Mesodermal cell (in vitro differentiated cells): ENCODE data around the gene AKAP8L.
"Not testable (repeated sequence)": the region's sequence is repeated elsewhere in the genome, so short reads cannot be mapped to it uniquely, and the experiment has no call there.

Experiments used
- H3K27ac ChIP-seq: 2 replicates; pipeline ENCODE4 v1.7.0; 2013; ENCODE audit warnings: mild to moderate bottlenecking, low read depth, low read length, moderate library complexity; ENCODE audit not compliant: severe bottlenecking
- H3K36me3 ChIP-seq: 2 replicates; pipeline ENCODE4 v1.7.1; 2013; ENCODE audit warnings: mild to moderate bottlenecking, low read length, moderate library complexity; ENCODE audit not compliant: control insufficient read depth, insufficient read depth
- H3K4me1 ChIP-seq: one replicate; pipeline ENCODE4 v1.7.1; 2013; ENCODE audit warnings: mild to moderate bottlenecking, low read length; ENCODE audit not compliant: insufficient read depth, control insufficient read depth, poor library complexity, severe bottlenecking
- H3K4me3 ChIP-seq: 2 replicates; pipeline ENCODE4 v1.7.0; 2013; ENCODE audit warnings: low read length, control low read depth, mild to moderate bottlenecking; ENCODE audit not compliant: insufficient read depth, poor library complexity, severe bottlenecking; ENCODE audit errors: extremely low read depth
- H3K9me3 ChIP-seq: 2 replicates; pipeline ENCODE4 v1.7.1; 2013; ENCODE audit warnings: mild to moderate bottlenecking, low read length, moderate library complexity; ENCODE audit not compliant: control insufficient read depth
- WGBS, 2 experiments: methylation state at CpG; one replicate each; pipeline ENCODE4 v1.1.5; 2013; ENCODE audit warnings: missing lambda C conversion rate in 2 of 2; ENCODE audit not compliant: insufficient coverage in 2 of 2; 5-methylcytosine and 5-hydroxymethylcytosine counted together

The AKAP8L gene

DNA sequence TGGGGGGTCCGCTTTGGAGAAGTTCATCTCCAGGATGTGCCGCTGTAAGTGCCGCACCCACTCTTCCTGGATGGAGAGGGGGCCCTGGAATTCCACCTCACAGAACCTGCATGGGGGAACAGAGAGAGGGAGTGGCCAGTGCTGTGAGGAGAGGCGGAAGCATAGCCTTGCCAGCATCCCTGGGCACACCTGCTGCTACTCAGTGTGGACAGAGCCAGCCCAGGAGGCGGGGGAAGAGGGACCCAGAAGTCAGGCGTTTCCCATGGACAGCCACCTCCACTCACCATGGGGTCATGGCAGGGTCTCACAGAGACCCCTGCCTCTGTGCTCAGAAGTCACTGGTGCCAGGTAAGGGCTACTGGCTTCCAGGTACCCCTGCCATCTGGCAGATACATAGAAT lies 4.3 kb upstream of the AKAP8L start:
- no peaks in the 10 kb centered on the region for H3K4me1 ChIP-seq
- H3K9me3 ChIP-seq = no peaks in the 10 kb centered on the region
- H3K27ac ChIP-seq = no peak overlapping the region
- H3K36me3 ChIP-seq = peaks cover 70% of the 10 kb centered on the region
- WGBS, 2 experiments = 90 to 95% methylated on average over 3 to 4 of the region's 6 CpGs
- H3K4me3 ChIP-seq = no peak overlapping the region

DNA sequence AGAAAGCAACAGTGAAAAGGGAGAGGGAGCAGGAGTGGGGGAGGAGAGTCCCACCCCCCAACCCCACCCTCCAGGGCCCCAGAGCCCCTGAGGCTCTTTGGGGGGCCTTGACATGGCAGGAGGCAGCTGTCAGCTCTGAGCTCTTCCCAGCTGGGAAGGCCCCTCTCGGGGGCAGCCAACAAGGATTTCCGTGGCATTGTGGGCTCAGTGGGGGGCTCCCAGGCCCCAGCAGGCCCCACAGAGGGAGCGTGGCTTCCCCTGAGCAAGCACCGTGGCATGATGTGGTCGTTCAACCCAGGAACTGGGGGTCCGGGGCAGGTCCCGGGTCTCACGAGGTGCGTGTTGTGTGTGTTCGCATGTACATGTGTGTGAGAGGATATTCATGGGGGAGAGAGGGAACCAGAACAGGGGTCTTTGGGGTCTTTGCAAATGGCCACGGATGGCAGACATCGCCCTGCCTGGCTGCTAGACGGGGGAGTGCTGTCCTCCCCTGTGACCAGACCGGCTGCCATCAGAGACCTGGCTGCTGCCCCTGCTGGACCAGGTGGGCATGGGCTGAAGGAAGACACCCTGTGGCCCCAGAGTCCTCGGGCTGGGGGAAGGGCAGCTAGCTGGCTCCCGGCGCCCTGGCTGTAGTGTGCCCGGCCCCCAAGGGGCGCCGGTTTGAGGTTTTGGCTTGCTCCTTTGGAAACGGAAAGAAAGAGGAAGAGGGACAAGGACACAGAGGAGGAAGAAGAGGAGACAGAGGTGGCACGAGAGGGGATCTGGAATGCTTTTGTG lies 3.7 kb upstream of the AKAP8L start:
- 95% methylated on average over 13 to 22 of the region's 22 CpGs for WGBS, 2 experiments
- no peaks in the 10 kb centered on the region for H3K9me3 ChIP-seq
- no peak overlapping the region for H3K4me3 ChIP-seq
- peaks cover 64% of the 10 kb centered on the region for H3K36me3 ChIP-seq
- H3K27ac ChIP-seq = no peak overlapping the region
- H3K4me1 ChIP-seq = no peaks in the 10 kb centered on the region

DNA sequence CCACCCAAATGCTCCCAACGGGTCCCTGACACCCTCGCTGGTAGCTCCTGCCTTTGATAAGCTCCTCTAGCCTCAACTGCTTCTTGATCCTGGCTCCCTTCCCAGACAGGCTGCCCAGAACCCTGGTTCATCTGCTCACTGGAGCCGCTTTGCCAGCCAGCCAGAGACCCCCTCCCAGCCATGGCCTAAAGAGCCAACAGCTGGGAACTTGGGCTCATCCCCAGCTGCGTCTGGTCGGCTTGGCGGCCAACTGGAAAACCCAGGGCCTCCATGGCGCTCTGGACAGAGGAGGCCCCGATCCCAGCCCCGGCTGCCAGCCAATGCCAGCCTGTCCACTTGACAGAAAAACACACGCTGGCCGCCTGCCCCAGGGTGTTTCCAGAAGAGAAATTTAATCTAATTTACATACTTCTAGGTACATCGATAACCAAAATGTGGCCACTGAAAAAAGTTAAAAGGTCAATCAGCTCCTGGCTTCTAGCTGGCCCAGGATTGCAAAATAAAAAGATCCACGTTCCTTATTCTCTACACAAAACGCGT lies 3.0 kb upstream of the AKAP8L start:
- peaks cover 62% of the 10 kb centered on the region for H3K36me3 ChIP-seq
- peaks cover 6% of the 10 kb centered on the region for H3K4me1 ChIP-seq
- no peak overlapping the region for H3K27ac ChIP-seq
- no peaks in the 10 kb centered on the region for H3K9me3 ChIP-seq
- no peak overlapping the region for H3K4me3 ChIP-seq
- 94 to 97% methylated on average over 10 to 12 of the region's 15 CpGs for WGBS, 2 experiments

DNA sequence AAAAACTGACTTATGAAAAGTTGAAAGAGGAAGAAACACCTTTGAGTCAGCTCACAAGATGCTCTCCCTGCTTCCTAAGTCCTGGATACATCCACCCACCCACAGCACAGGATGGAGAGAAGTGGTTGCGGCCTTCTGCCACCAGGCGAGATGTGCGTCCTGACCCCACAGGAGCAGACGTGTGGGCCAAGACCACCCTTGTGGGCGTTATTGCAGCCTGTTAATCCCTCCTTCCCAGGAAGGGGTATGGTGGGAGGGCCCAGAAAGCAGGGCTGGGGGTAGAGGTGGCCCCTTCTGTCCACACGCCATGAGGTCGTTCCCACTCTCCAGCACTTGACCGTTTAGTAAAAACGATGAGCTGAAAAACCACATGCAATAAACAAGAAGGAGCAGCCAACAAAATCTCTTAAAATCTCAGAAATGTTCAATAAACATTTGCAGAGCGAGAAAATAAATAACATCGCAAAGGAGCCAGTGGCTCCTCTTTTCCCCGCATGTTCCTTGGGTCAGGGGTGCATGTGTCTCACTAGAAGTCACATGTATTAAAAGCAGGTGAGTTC lies 2.4 kb upstream of the AKAP8L start:
- Histone ChIP-seq H3K9me3 (no peaks in the 10 kb centered on the region), H3K27ac (no peak overlapping the region), H3K4me1 (peaks cover 7% of the 10 kb centered on the region), H3K36me3 (peaks cover 62% of the 10 kb centered on the region), H3K4me3 (no peak overlapping the region)
- 95 to 100% methylated on average over 5 of the region's 12 CpGs for WGBS, 2 experiments

DNA sequence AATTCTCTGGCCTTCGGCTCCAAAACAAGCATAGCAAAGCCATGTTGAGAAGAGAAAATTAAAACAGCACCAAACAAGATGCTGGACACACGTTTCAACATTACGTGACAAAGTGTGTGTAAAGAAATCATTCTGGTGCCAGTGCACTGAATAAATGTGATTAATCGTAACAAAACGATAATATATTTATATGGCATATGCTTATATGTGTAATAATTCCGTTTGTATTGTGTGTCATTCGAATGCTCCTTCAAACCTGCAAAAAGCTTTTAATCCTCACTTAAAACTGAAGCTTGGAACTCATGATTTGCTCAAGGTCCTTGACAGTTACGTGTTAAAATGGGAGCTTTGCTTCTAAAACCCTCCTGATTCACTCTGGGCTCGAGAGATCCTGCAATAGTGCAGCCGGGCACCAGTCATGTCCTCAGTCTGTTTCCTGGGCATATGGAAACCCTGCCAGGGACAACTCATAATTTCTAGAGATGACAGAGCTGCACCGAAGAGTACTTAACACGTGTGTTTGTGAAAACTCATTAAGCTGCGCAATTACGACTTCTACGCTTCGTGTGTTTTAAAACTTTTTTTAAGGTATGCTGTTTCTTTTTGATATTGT lies 731 bp upstream of the AKAP8L start:
- peaks cover 63% of the 10 kb centered on the region for H3K36me3 ChIP-seq
- H3K9me3 ChIP-seq = no peaks in the 10 kb centered on the region
- H3K4me1 ChIP-seq = peaks cover 7% of the 10 kb centered on the region
- H3K27ac ChIP-seq = no peak overlapping the region
- no peak overlapping the region for H3K4me3 ChIP-seq
- WGBS, 2 experiments = 72 to 80% methylated on average over 11 of the region's 16 CpGs

DNA sequence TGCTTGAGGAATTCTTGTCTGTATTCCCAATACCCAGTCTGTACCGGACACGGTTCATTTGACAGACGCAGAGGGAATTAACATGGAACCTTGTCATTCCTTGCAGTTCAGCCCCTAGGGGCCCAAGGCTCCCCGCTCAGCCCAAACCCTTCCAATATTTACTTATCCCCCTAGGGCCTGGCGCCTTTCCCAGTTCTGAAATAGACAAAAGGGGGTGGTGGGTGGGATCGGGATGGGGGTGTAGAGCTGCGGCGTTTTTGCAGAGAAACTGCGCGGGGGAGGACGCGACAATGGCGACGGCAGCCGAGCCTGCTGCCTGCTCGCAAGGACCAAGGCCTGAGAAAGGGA lies 583 bp downstream of the AKAP8L start:
- Histone ChIP-seq H3K4me1 (peaks cover 8% of the 10 kb centered on the region), H3K4me3 (peak overlapping the region; percentile 98), H3K27ac (peak overlapping the region; percentile 84), H3K9me3 (no peaks in the 10 kb centered on the region), H3K36me3 (peaks cover 55% of the 10 kb centered on the region)
- WGBS, 2 experiments = 0% methylated on average over 12 to 14 of the region's 16 CpGs

DNA sequence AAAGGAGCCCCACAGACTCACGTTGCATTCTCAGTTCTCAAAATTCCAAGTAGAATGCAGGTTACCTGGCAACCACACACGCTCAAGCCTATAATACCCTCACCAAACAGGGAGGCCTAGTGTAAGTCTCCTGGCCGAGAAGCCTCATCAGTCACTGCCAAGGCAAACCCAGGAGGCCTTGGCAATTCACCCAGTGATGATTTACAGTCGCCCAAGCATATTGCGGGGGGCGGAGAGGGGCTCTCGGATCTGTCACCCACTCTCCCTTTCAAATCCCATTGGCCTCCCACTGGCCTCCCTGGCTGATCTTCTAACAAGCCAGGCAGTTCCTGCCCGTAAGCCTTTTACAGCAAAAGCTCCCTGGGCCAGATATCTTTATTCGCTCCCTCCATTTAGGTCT lies 1.1 kb downstream of the AKAP8L start:
- WGBS, 2 experiments = 27 to 40% methylated on average over 8 to 9 of the region's 9 CpGs
- Histone ChIP-seq H3K36me3 (peaks cover 55% of the 10 kb centered on the region), H3K4me3 (peak overlapping the region; percentile 98), H3K9me3 (no peaks in the 10 kb centered on the region), H3K4me1 (peaks cover 11% of the 10 kb centered on the region), H3K27ac (peak overlapping the region; percentile 84)

DNA sequence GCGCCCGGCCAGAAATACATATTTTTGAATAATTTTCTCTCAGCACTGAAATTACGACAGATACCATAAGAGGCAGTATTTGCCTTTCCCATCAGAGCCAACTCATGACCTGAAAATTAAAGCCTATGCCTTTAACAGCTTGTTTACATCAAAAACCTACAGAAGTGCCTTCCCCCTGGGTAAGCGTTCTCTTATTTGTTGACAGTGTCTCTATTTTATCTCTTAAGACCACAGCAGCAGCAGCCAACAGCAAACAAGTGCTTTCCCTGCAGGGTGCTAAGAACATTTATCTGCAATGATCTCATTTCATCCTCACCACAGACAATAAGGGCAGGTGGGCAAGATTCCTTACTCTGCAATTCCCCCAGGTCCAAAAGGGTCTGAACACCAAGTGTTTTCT lies 6.0 kb downstream of the AKAP8L start:
- Histone ChIP-seq H3K27ac (no peak overlapping the region), H3K9me3 (no peaks in the 10 kb centered on the region), H3K4me1 (peaks cover 11% of the 10 kb centered on the region), H3K4me3 (no peak overlapping the region), H3K36me3 (peaks cover 67% of the 10 kb centered on the region)
- 95 to 96% methylated on average over 4 of the region's 4 CpGs for WGBS, 2 experiments

DNA sequence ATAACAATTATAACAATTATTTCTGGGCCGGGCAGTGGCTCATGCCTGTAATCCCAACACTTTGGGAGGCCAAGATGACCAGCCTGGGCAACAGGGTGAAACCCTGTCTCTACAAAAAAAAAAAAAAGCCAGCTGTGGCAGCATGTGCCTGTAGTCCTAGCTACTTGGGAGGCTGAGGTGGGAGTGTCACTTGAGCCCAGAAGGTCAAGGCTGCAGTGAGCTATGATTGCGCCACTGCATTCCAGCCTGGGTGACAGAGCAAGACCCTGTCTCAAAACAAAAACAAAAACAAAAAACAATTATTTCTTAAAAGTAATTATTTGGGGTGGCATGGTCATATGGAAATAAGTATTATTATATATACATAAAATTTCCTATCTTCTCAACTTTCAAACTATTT lies 7.4 kb downstream of the AKAP8L start:
- not testable (repeated sequence) for H3K9me3 ChIP-seq, H3K4me3 ChIP-seq, H3K4me1 ChIP-seq, H3K27ac ChIP-seq
- no CpG with 5 or more reads among the region's 2 CpGs for WGBS, 2 experiments
- H3K36me3 ChIP-seq = peaks cover 66% of the 10 kb centered on the region

DNA sequence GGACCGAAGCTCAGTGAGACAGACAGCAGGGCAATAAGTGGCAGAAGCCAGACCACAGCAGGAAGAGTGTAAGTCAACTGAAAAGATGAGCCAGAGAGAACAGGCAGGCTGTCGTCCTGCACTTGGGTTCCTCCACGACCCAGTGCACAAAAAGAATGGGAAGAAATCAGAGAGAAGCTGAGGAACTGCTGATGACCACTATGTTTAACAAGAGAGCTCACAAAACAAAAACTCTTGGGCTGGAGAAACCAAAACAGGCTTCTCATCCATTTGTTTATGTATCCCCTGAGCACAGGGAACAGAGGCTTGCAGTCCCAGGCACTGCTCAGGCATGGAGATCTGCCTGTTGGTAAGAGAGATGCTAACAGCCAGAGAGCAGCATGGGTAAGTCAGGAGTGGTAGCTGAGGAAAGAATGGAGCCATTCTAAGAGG lies 14.0 kb downstream of the AKAP8L start:
- H3K27ac ChIP-seq = no peak overlapping the region
- H3K4me3 ChIP-seq = no peak overlapping the region
- no peaks in the 10 kb centered on the region for H3K9me3 ChIP-seq
- H3K36me3 ChIP-seq = peaks cover 77% of the 10 kb centered on the region
- 81 to 88% methylated on average over 3 of the region's 3 CpGs for WGBS, 2 experiments
- H3K4me1 ChIP-seq = peaks cover 5% of the 10 kb centered on the region
